ENCODE measurements around the gene TTC9B.
"Not testable (repeated sequence)": the region's sequence is repeated elsewhere in the genome, so short reads cannot be mapped to it uniquely, and the experiment has no call there.

TTC9B gene

GRCh38 chr19:40231544-40232424 lies 13.6 kb upstream of the TTC9B start:
- no peak for DNase-seq

GRCh38 chr19:40231057-40231456 lies 12.9 kb upstream of the TTC9B start:
- no peak for DNase-seq

DNA sequence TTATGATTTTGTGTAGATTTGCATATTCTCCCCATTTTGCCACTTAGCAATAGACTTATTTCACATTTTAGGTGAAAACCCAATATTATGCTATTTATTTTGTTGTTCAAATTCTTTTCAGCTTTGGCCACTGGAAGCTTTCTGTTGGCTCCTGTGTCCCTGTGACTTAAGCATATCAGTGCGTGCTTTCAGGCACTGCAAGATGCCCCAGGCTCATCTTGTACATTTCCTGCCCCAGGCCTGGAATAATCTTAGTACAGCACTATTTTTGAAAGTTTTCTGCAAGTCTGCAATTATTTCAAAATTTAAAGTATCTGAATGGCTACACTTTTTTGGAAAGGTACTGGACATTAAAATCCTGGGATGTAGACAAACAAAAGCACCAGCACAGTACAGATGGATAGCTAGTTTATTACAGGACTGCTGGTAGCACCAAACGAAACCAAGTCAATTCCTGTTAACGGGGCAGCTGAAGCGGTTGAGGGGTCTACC lies 11.8 kb upstream of the TTC9B start:
- DNase-seq: no peak

DNA sequence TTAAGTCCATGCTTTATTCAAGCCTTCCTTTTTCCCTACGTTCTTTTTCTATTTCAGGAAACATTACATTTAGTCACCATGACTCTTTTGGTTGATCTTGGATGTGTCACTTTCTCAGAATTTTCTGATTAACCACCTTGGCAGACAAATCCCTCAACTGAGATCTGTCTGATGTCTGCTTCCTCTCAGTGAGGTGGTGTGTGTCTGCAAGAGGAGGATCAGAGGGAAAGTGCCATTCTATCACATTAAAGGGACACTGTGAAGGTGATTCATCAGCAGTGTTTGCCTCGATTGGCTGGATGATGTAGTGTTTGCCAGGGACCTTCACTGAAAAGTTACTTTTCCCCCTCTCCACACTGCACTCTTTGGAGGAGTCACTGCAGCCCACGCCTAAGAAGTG lies 11.3 kb upstream of the TTC9B start:
- no peak for DNase-seq

DNA sequence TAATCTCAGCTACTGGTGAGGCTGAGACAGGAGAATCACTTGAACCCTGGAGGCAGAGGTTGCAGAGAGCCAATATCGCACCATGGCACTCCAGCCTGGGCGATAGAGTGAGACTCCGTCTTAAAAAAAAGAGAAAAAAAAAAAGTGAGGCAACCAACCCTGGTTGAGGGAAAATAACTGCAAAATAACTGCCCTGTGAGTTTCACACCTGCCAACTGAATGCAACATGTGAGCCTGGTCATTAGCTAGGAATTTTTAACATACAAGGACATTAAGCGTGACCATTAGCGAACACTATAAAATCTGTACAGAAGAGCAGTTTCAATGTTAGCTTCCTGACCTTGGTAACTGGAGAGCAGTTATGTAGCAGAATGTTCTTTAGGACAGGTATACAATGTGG lies 10.7 kb upstream of the TTC9B start:
- DNase-seq: no peak

DNA sequence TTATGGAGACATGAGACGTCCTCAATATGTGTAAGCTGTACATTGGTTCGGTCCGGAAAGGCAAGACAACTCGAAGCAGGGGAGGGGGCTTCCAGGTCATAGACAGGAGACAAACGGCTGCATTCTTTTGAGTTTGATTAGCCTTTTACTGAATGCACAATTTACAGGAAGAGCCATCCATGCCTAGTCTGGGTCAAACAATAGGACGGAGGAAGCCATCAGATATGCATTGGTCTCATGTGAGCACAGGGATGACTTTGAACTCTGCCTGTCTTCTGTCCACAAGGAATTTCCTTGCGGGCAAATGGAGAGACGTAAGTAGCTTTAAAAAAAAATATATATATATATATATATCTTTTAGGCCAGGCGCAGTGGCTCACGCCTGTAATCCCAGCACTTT lies 10.2 kb upstream of the TTC9B start:
- no peak for DNase-seq

DNA sequence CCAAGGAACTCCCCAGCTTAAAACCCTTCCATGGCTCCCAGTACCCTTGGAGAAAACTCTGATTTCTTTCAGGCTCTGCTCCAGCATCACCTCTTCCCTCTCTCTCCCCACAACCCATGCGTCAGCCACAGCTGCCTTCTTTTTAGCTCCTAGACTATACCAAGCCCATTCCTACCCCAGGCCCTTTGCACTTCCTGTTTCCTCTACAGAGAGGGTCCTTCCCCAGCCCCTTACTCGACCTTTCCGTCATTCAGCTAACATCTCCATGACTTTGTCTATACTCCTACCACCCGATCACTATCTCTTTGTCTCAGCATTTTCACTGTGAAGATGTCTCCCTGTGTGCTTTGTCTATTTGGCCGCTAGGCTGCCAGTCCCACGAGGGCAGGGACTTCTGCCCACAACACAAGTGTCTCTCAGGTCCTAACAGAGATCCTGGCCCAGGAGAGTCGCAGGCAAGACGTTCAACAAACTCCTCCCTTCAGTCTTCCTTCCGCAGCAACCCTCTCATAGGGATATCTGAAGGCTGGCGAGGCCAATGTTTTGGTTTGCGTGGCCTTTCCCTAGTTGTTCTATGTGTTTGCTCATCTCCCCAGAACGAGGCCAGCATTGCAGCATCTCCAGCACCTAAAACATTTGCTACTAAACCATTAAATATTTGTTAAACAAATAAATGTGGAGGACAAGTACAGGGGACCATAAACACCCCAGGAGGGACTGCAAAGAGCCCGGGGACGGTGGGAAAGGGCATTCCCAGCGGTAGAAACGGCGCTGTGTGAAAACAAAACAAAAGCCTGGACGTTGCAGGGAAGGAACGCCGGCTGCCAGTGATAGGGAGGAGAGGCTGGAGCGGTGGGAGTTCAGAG lies 7.5 kb upstream of the TTC9B start:
- DNase-seq: no peak

DNA sequence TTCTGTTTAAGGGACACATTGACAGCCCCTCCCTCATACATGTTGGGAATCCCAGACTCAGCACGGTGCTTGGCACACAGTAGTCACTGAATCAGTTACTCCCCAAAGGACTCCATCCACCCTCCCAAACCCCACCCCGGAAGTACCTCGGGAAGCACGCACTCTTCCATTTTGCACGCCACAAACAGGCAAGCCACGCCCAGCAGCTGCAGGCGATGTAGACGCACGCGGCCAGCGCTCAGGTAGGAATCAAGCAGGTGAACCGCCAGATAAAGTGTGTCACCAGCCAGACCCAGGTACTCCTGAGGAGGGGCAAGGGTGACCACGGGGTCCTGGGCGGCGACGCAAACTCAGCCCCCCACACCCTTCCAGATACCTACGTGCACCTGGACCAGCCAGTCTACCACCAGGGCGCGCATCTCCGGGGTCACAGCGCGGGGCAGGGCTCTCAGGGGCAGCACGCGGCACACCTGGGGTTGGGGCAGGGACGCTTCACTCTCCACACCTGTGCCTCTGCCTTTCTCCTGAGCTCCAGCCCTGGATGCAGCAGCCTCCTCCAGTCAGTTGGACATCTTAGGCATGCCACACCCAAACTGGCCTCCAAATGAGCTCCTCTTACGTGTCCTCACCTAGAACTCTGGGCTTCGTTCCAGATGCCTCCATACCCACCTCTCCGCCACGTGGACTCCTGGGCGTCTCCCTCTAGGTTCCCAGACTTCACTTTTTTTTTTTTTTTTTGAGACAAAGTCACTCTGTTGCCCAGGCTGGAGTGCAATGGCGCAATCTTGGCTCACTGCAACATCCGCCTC lies 6.4 kb upstream of the TTC9B start:
- DNase-seq: peak; percentile 83

DNA sequence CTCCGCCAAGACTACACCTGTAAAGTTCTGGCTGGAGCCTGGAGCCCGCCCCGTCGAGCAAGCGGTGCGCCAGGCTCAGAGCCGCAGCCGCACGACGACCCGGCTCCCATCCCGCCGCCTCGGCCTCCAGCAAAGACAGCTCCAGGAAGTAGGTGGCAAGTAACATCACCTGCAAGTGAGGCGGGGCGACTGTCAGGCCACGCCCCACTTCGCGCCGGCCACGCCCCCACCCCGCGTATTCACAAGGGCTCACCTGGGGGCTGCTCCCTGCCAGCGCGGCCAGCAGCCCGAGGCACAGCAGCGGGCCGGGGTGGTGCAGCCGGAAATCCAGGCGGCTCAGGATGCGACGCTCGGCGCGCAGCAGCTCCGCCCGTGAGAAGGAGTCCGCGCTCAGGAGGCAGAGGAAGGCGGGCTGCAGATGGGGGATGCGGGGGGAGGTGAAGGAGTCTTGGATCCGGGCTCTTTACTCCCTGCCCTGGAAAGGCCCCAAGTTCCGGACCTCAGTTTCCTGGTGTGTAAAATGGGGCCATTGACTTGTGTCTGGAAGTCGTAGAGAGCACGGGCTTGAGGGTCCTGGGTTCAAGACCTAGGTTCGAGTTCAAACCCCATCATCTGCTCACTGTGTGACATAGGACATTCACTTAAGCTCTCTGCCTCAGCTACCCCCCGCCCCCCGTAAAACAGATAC lies 5.1 kb upstream of the TTC9B start:
- peak; percentile 79 for DNase-seq

- DNase-seq: peak; percentile 86
Measured at GRCh38 chr19:40221858-40222619, 3.9 kb upstream of the TTC9B start.

GRCh38 chr19:40220674-40221073 lies 2.5 kb upstream of the TTC9B start:
- DNase-seq: no peak

DNA sequence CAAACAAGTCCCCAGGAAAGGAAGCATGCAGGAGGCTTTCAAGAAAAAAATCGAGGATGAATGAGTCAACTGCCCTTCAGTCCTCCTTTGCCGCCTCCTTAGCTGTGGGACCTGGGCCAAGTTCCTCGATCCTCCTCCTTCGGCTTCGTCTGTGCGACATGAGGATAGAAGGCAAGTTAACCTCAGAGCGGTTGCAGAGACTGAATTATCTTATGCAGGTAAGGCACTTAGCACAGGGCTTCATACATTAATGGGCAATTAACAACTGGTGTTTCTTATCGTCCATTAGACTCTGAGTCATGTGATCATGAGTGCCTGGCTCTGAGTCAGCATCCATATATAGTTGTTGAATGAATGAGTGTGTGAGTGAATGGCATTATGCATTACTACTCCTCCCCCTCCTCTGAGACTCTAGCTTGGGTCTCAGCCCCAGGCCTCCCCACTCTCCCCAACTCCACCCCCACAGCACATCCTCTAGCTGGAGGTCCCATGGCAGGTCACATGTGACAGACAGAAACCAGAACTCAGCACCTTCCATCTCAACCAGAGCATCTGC lies 1.6 kb upstream of the TTC9B start:
- peak; percentile 67 for DNase-seq

DNA sequence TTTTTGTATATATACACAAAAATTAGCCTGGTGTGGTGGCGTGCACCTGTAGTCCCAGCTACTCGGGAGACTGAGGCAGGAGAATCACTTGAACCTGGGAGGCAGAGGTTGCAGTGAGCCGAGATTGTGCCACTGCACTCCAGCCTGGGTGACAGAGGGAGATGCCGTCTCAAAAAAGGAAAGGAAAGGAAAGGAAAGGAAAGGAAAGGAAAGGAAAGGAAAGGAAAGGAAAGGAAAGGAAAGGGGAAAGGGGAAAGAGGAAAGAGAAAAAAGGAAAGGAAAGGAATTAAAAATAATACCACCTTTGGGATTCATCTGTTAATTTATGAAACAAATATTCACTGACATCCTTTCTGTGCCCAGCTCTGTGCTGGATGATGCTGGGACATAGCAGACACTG lies 845 bp upstream of the TTC9B start:
- DNase-seq: not testable (repeated sequence)

DNA sequence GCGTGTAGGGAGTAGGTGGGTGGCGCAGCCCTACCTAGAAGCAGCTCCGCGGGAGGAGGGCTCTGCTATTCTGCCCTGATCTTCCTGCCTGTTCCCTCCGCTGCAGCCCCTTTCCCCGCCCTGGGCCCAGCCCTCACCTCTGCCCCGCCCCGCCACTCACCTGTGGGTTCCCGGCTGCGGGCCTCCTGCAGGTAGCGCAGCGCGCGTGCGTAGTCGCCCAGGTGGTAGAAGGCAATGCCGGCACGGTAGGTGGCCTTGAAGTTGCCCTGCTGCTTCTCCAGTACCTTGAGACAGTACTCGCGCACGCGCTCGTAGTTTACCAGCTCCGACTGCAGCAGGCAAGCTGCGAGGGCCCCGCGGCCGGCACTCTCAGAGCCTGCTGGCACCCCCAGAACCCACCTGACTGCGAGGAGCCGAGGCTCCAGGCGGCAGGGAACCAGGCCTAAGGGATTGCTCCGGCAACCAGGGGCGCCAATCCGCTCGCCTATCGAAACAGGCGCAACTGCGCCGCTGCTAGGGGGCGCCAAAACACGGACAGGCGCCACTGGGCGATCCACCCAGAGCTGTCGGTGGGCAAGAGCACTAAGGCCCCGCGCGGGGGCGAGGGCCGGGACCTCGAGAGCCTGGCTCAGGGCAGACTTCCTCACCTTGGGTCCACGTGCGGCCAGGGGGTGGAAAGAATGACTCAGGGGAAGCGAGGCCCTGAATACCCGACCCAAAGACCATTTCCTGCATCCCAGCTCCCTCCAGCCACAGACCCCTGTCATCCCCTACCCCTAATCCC lies 965 bp downstream of the TTC9B start:
- DNase-seq: peak; percentile 83

- DNase-seq: no peak
Measured at GRCh38 chr19:40216777-40217026, 1.5 kb downstream of the TTC9B start.

DNA sequence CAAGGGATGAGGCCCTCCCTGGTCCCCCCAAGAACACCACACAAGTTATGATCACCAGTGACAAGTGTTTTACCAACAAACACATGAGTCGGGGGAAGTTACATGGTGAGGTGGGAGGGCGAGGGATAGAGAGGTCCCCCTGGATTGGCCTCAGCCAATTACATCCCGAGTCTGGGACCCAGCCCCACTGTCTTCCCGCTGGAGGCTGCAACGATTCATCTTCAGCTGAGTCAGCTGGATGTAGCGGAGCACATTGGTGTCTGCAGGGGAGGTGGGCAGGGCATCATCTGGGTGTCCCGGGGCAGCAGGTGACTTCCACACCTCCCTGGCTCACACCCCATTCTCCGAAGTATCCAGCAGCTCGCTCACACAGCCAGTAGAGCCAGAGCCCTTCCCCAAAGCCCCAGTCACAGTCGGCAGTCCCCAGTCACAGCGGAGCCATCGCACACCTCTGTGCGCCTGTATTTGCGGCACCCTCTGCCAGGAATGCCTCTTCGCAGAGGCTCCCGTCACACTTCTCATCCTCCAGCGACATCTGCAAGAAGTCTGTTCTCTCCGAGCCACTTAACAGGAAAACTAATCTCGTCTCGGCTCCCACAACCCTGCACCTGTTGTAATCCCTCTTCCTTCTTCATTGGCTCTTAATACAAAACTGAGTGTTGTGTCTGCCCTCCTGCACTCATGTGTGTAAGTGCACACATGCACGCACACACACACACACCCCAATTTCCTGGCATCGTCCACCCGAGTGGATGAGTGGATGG lies 2.0 kb downstream of the TTC9B start:
- DNase-seq: no peak

DNA sequence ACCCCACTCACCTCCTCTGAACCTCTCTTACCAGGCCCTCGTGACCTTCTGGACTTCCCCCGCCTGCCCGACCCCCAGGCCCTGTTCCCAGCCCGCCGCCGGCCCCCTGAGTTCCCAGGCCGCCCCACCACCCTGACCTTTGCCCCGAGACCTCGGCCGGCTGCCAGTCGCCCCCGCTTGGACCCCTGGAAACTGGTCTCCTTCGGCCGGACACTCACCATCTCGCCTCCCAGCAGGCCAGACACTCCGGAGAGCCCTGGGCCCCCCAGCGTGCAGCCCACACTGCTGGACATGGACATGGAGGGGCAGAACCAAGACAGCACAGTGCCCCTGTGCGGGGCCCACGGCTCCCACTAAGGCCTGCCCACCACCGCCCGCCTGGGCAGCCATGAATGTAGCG lies 3.2 kb downstream of the TTC9B start:
- no peak for DNase-seq

DNA sequence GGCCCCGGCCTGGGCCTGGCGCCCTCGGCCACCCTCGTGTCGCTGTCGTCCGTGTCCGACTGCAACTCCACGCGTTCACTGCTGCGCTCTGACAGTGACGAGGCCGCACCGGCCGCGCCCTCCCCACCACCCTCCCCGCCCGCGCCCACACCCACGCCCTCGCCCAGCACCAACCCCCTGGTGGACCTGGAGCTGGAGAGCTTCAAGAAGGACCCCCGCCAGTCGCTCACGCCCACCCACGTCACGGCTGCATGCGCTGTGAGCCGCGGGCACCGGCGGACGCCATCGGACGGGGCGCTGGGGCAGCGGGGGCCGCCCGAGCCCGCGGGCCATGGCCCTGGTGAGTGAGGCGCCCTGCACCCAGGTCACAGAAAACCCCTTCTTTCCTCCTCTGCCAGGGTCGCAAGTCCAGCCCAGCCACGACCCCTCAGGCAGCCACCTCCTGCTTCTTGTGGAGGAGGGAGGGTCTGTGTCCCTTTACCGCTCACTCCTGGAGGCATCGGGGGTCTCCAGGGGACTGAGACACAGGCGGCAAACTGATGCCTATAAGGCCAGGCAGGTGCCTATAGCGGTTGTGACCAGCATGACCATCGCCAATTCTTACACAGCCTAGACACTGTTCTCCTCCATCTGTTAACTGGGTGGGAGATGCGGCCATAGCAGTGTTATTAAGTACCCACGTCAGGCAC lies 4.2 kb downstream of the TTC9B start:
- no peak for DNase-seq

DNA sequence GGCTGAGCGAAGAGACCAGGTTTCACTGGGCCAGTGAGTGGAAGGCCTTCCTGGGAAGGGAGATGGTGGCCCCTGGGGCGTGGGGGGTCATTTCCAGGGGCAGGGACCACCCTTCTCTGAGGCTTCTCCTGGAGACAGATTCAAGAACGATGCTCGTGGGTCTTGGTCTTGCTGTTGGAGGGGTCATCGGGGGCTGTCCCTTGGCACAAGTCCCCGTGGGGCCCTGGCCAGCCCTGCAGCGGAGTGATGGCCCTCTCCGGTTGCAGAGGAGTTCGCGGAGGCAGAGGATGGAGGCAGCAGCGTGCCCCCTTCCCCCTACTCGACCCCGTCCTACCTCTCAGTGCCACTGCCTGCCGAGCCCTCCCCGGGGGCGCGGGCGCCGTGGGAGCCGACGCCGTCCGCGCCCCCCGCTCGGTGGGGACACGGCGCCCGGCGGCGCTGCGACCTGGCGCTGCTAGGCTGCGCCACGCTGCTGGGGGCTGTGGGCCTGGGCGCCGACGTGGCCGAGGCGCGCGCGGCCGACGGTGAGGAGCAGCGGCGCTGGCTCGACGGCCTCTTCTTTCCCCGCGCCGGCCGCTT lies 4.8 kb downstream of the TTC9B start:
- no peak for DNase-seq

All from NCI-H2029 (cell line).